ENCODE results near the gene CXCL17. TPM values are rescaled to one million over a fixed set of nuclear protein-coding genes. Genes with fewer than 3 reads are reported as not detected.

The CXCL17 gene
- total RNA-seq, 1 experiment from 2014 or later = not detected

- no peak overlapping the region for H3K27ac Mint-ChIP-seq
- no peaks in the 10 kb centered on the region for H3K79me2 ChIP-seq (ENCODE audit: insufficient read depth, low read length)
- peaks cover 0 to 14% (median 8%) of the 10 kb centered on the region in 3 experiments; a peak in 6 of 7 replicates for H3K36me3 Mint-ChIP-seq (ENCODE audit: insufficient read depth in 1 of 3, low read depth in 3 of 3)
- no peaks in the 10 kb centered on the region for H3K23me2 ChIP-seq (ENCODE audit: insufficient read length, low read depth, low read length, poor library complexity, severe bottlenecking)
- no peaks in the 10 kb centered on the region for H3K9me3 Mint-ChIP-seq
- no peak overlapping the region for H3K4ac ChIP-seq (ENCODE audit: low read depth, low read length)
- H3K9me3 ChIP-seq (ENCODE audit: control insufficient read depth, low read depth, low read length) = no peaks in the 10 kb centered on the region
- no peak overlapping the region for H4K5ac ChIP-seq (ENCODE audit: insufficient read length, low read depth, low read length)
- no peaks in the 10 kb centered on the region for H3K79me1 ChIP-seq (ENCODE audit: insufficient read depth, low read depth, low read length, poor library complexity, severe bottlenecking)
- 0 out of 2 replicates have a peak, but pooled peaks cover 2% of the 10 kb centered on the region for H3K4me1 ChIP-seq (ENCODE audit: insufficient read depth, low read length)
- no peak overlapping the region for H2BK15ac ChIP-seq (ENCODE audit: low read depth, low read length)
- H2BK120ac ChIP-seq (ENCODE audit: low read depth, low read length, poor library complexity, severe bottlenecking) = no peak overlapping the region
- H2BK12ac ChIP-seq (ENCODE audit: insufficient read length, low read depth, low read length) = no peak overlapping the region
- H2AFZ ChIP-seq (ENCODE audit: low read length) = no peak overlapping the region
- H2AK5ac ChIP-seq (ENCODE audit: insufficient read length, low read length) = no peak overlapping the region
- no peak for TF ChIP-seq CTCF (conservative IDR thresholded peaks at IDR 0.05)
- no peak overlapping the region for H3K4me2 ChIP-seq (ENCODE audit: insufficient read depth, insufficient read length, low read length)
- no peak overlapping the region for H3K9ac ChIP-seq (ENCODE audit: extremely low read depth, insufficient read length, low read length)
- no peak overlapping the region for H3K27ac ChIP-seq (ENCODE audit: insufficient read length, low read depth, low read length)
- no peak overlapping the region for H3K56ac ChIP-seq (ENCODE audit: insufficient read length, low read depth, low read length)
- DNase-seq = no peak
- no peak overlapping the region for H2BK5ac ChIP-seq (ENCODE audit: insufficient read length, low read length)
- WGBS (ENCODE audit: extremely low coverage, insufficient read length, low lambda C conversion rate) = no CpG with 5 or more reads among the region's 6 CpGs
- no peak overlapping the region for H4K91ac ChIP-seq (ENCODE audit: insufficient read length, low read depth, low read length)
- H2BK20ac ChIP-seq (ENCODE audit: low read depth, low read length, poor library complexity, severe bottlenecking) = no peak overlapping the region
- H3K18ac ChIP-seq (ENCODE audit: insufficient read length, low read depth, low read length) = no peak overlapping the region
- peaks cover 11 to 13% of the 10 kb centered on the region in 2 experiments; a peak in 3 of 4 replicates for H3K4me1 Mint-ChIP-seq
- H4K20me1 ChIP-seq (ENCODE audit: control insufficient read depth, insufficient read depth, insufficient read length) = no peaks in the 10 kb centered on the region
- H3K27me3 Mint-ChIP-seq (ENCODE audit: low read depth) = peaks cover 31% of the 10 kb centered on the region
- no peak overlapping the region for H3K4me3 Mint-ChIP-seq
- no peak overlapping the region for H3T11ph ChIP-seq (ENCODE audit: low read length)
- H4K8ac ChIP-seq (replicated peaks; ENCODE audit: insufficient read length, low read depth, low read length) = no peak overlapping the region
- H3K23ac ChIP-seq (ENCODE audit: insufficient read length, low read depth, low read length) = no peak overlapping the region
- H3K14ac ChIP-seq (ENCODE audit: insufficient read depth, low read length) = no peak overlapping the region
- no peaks in the 10 kb centered on the region for H3K27me3 ChIP-seq (ENCODE audit: insufficient read depth, low read length)
These were observed 62.6 kb downstream of the CXCL17 start for GRCh38 chr19:42380155-42380554.

Other genes with a start within 250 kb of the CXCL17 start
- 32.3 and 33.2 TPM in 2 replicates for gene DEDD2, start 225.3 kb downstream of the CXCL17 start, total RNA-seq (2021)
- gene ZNF526, start 222.6 kb downstream of the CXCL17 start, total RNA-seq (2021) = 20.5 and 23.4 TPM in 2 replicates
- gene GSK3A, start 200.3 kb downstream of the CXCL17 start, total RNA-seq (2021) = 52.4 and 53.7 TPM in 2 replicates
- 120 and 126 TPM in 2 replicates for gene ERF, start 187.8 kb downstream of the CXCL17 start, total RNA-seq (2021)
- 54.0 and 56.0 TPM in 2 replicates for gene CIC, start 173.7 kb downstream of the CXCL17 start, total RNA-seq (2021)
- 2.9 and 3.2 TPM in 2 replicates for gene PRR19, start 140.8 kb downstream of the CXCL17 start, total RNA-seq (2021)
- gene PAFAH1B3, start 140.3 kb downstream of the CXCL17 start, total RNA-seq (2021) = 109 and 113 TPM in 2 replicates
- gene TMEM145, start 129.6 kb downstream of the CXCL17 start, total RNA-seq (2021) = 2.8 and 4.5 TPM in 2 replicates
- gene MEGF8, start 117.3 kb downstream of the CXCL17 start, total RNA-seq (2021) = 28.4 and 28.8 TPM in 2 replicates
- 7.1 and 8.8 TPM in 2 replicates for gene CNFN, start 52.6 kb downstream of the CXCL17 start, total RNA-seq (2021)
- 5.7 and 6.3 TPM in 2 replicates for gene LIPE, start 15.6 kb downstream of the CXCL17 start, total RNA-seq (2021)
- gene CEACAM1, start 85.5 kb upstream of the CXCL17 start, total RNA-seq (2021) = 0.94 and 1.5 TPM in 2 replicates
- not detected in 2 replicates for gene CEACAM8, start 152.0 kb upstream of the CXCL17 start, total RNA-seq (2021)

Data from H9 (cell line).